NK-92 treated with Interleukin-12 subunit alpha and Interleukin-12 subunit beta, amount 100 ng/mL, for 24 hours (cell line): ENCODE results near the gene ADGRA3.

Experiments
- DNase-seq: peaks from one replicate; lab custom pipeline; 2025; lab: John Stamatoyannopoulos, UW

ADGRA3 gene

GRCh38 chr4:22515888-22516541, at the start of gene ADGRA3:
TSS of gene ADGRA3 (minus strand) at chr4:22516066. CDS start at chr4:22515784, 282 bp downstream.
- no peak for DNase-seq

- DNase-seq: no peak
Measured at GRCh38 chr4:22556495-22556894, 40.6 kb upstream of the ADGRA3 start.

GRCh38 chr4:22554670-22555069, 38.8 kb upstream of the ADGRA3 start:
- no peak for DNase-seq

GRCh38 chr4:22553560-22553959, 37.7 kb upstream of the ADGRA3 start:
- no peak for DNase-seq

- no peak for DNase-seq
Measured at GRCh38 chr4:22552812-22553211, 36.9 kb upstream of the ADGRA3 start.

GRCh38 chr4:22551550-22551949, 35.7 kb upstream of the ADGRA3 start:
- no peak for DNase-seq

GRCh38 chr4:22546299-22546698, 30.4 kb upstream of the ADGRA3 start:
- DNase-seq: no peak

- DNase-seq: no peak
Measured at GRCh38 chr4:22539251-22539650, 23.4 kb upstream of the ADGRA3 start.

GRCh38 chr4:22537864-22538263, 22.0 kb upstream of the ADGRA3 start:
- DNase-seq: no peak

- no peak for DNase-seq
Measured at GRCh38 chr4:22534374-22534773, 18.5 kb upstream of the ADGRA3 start.

GRCh38 chr4:22532896-22533295, 17.0 kb upstream of the ADGRA3 start:
- no peak for DNase-seq

- no peak for DNase-seq
Measured at GRCh38 chr4:22532117-22532516, 16.3 kb upstream of the ADGRA3 start.

- DNase-seq: no peak
Measured at GRCh38 chr4:22531311-22532019, 15.6 kb upstream of the ADGRA3 start.

- no peak for DNase-seq
Measured at GRCh38 chr4:22524895-22525294, 9.0 kb upstream of the ADGRA3 start.

- no peak for DNase-seq
Measured at GRCh38 chr4:22522706-22523501, 7.0 kb upstream of the ADGRA3 start.

GRCh38 chr4:22522206-22522605, 6.3 kb upstream of the ADGRA3 start:
- DNase-seq: no peak

GRCh38 chr4:22521240-22521639, 5.4 kb upstream of the ADGRA3 start:
- no peak for DNase-seq

GRCh38 chr4:22515145-22515887, 550 bp downstream of the ADGRA3 start:
- DNase-seq: no peak

- no peak for DNase-seq
Measured at GRCh38 chr4:22514481-22514880, 1.4 kb downstream of the ADGRA3 start.

- no peak for DNase-seq
Measured at GRCh38 chr4:22514001-22514400, 1.9 kb downstream of the ADGRA3 start.

GRCh38 chr4:22512306-22512705, 3.6 kb downstream of the ADGRA3 start:
- no peak for DNase-seq

- no peak for DNase-seq
Measured at GRCh38 chr4:22510750-22511149, 5.1 kb downstream of the ADGRA3 start.
